GM12878 (cell line): ENCODE measurements around the gene MCF2L2. TPM values are rescaled to one million over a fixed set of nuclear protein-coding genes. Genes with fewer than 3 reads are reported as not detected.
A peak's percentile ranks its signal among the peaks of the same experiment; 100 is the strongest.

Source experiments
- NRF1 ChIP-seq: conservative IDR thresholded peaks from 2 replicates; pipeline ENCODE4 v1.6.1; 2011; ENCODE audit warnings: mild to moderate bottlenecking, low read depth, low read length, improper control_type of control experiment
- POLR2AphosphoS5 ChIP-seq: IDR thresholded peaks from 2 replicates; pipeline ENCODE4 v1.6.1; 2011; ENCODE audit warnings: mild to moderate bottlenecking, low read length, inconsistent platforms
- SP1 ChIP-seq: IDR thresholded peaks from one replicate; pipeline ENCODE4 v1.6.1; 2011; ENCODE audit warnings: low read depth, low read length
- STAT1 ChIP-seq: fragments of 450-650 bp; conservative IDR thresholded peaks from 2 replicates; pipeline ENCODE4 v1.6.1; 2014; ENCODE audit warnings: antibody characterized with exemption, mild to moderate bottlenecking
- ZBTB40 ChIP-seq: fragments of 450-650 bp; IDR thresholded peaks from 2 replicates; pipeline ENCODE4 v1.6.1; 2016; ENCODE audit warnings: mild to moderate bottlenecking, moderate library complexity, borderline replicate concordance
- polyA plus RNA-seq, 11 experiments: library from polyadenylated mRNA; depleted of rRNA in 4 of 11; unstranded in 6 of 11; stranded (reverse) in 5 of 11; fragments of >200 nt; fragmentation: Nextera tagmentation in 4 of 11; fragmentation: Illumina TruSeq in 1 of 11; extraction: Ambion mirVana in 4 of 11; extraction: Trizol in 1 of 11; gene quantifications; 1 replicate in 1 of 11; 2 replicates in 10 of 11; pipeline versions ENCODE4 v1.2.1 to v1.2.3, GENCODE V29; 2011 to 2016; ENCODE audit warnings: inconsistent platforms in 2 of 11, missing spikeins in 2 of 11, low read depth in 1 of 11
- total RNA-seq, 4 experiments: library from RNA; depleted of rRNA in 3 of 4; stranded (reverse); fragments of >200 nt in 3 of 4; fragmentation: Illumina TruSeq in 1 of 4; extraction: Trizol in 1 of 4; gene quantifications; 2 replicates each; pipeline versions ENCODE4 v1.2.1 to v1.2.3, GENCODE V29; 2013 to 2021
- TF ChIP-seq, protein P1 (sequence below), 3 experiments: IDR thresholded peaks in 2 of 3; conservative IDR thresholded peaks in 1 of 3; 2 replicates each; pipeline ENCODE4 v1.5.1; 2011; ENCODE audit warnings: low read depth in 3 of 3, low read length in 3 of 3, mild to moderate bottlenecking in 3 of 3, control low read depth in 2 of 3, moderate library complexity in 2 of 3, inconsistent platforms in 1 of 3, mixed read lengths in 1 of 3; ENCODE audit not compliant: control insufficient read depth in 2 of 3, insufficient read depth in 1 of 3; ENCODE audit errors: extremely low read depth in 1 of 3
- TF ChIP-seq, protein P2 (sequence below): fragments of 450-650 bp; IDR thresholded peaks from 2 replicates; pipeline ENCODE4 v1.6.1; 2017; ENCODE audit warnings: mild to moderate bottlenecking
- TF ChIP-seq, protein P3 (sequence below): IDR thresholded peaks from 2 replicates; pipeline ENCODE4 v1.6.1; 2012; ENCODE audit warnings: low read depth, low read length, improper control_type of control experiment
- TF ChIP-seq, protein P4 (sequence below): fragments of 450-650 bp; IDR thresholded peaks from 2 replicates; pipeline ENCODE4 v1.6.1; 2018; ENCODE audit warnings: borderline replicate concordance, mild to moderate bottlenecking; ENCODE audit not compliant: partially characterized antibody

Gene MCF2L2
- total and polyA plus RNA-seq, 10 of the 15 experiments (the other 5 are each of a cell fraction or from before 2014, with no cell fraction given): 0.37 to 2.8 (median 1.4) TPM

DNA sequence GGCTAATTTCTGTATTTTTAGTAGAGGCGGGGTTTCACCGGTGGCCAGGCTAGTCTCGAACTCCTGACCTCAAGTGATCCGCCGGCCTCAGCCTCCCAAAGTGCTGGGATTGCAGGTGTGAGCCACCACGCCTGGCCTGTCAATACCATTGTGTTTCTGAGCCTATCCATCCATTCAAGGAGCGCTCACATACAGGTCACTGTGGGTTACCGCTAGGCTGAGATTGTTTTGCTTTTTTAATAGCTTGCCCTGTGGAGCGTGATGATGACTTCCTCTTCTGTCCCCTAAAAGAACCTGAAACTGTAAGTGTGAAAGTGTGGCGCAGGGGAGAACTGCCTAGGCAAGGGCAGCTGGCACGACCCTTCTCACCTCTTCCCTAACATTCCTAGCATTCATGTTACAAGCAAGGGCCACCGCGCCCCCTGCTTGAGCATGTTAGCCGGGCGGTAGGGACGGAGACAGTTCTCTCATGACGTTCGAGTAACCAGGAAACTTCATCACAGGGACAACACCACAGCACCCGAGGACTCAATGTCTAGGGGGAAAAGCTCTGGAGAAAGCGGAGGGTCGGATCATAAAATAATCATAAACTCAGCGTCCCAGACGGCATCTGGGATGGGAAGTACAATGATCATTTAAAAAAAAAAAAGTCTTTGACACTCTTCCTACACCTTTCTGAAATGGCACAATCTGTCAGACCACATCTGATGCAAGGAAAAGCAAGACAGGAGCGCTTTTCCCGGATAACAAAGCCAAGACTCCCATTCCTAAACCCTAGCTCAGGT is 266.7 kb downstream of the MCF2L2 start (continued):
- TF ChIP-seq ZBTB40 (no peak; the same call in 1 of the 2 replicates), STAT1 (no peak), SP1 (peak; percentile 25), POLR2AphosphoS5 (peak; percentile 58; the same call in 1 of the 2 replicates), NRF1 (no peak)
- TF ChIP-seq, protein P1, sequence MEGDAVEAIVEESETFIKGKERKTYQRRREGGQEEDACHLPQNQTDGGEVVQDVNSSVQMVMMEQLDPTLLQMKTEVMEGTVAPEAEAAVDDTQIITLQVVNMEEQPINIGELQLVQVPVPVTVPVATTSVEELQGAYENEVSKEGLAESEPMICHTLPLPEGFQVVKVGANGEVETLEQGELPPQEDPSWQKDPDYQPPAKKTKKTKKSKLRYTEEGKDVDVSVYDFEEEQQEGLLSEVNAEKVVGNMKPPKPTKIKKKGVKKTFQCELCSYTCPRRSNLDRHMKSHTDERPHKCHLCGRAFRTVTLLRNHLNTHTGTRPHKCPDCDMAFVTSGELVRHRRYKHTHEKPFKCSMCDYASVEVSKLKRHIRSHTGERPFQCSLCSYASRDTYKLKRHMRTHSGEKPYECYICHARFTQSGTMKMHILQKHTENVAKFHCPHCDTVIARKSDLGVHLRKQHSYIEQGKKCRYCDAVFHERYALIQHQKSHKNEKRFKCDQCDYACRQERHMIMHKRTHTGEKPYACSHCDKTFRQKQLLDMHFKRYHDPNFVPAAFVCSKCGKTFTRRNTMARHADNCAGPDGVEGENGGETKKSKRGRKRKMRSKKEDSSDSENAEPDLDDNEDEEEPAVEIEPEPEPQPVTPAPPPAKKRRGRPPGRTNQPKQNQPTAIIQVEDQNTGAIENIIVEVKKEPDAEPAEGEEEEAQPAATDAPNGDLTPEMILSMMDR (IDR thresholded peaks at IDR 0.05 in 2 of 3, conservative IDR thresholded peaks at IDR 0.05 in 1 of 3; ENCODE audit: control insufficient read depth in 2 of 3, extremely low read depth in 1 of 3, insufficient read depth in 1 of 3, low read depth in 3 of 3, low read length in 3 of 3): peak in 1 of 3 experiments; percentile 26; a peak in 1 of 6 replicates
- TF ChIP-seq, protein P2, sequence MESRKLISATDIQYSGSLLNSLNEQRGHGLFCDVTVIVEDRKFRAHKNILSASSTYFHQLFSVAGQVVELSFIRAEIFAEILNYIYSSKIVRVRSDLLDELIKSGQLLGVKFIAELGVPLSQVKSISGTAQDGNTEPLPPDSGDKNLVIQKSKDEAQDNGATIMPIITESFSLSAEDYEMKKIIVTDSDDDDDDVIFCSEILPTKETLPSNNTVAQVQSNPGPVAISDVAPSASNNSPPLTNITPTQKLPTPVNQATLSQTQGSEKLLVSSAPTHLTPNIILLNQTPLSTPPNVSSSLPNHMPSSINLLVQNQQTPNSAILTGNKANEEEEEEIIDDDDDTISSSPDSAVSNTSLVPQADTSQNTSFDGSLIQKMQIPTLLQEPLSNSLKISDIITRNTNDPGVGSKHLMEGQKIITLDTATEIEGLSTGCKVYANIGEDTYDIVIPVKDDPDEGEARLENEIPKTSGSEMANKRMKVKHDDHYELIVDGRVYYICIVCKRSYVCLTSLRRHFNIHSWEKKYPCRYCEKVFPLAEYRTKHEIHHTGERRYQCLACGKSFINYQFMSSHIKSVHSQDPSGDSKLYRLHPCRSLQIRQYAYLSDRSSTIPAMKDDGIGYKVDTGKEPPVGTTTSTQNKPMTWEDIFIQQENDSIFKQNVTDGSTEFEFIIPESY: no peak
- TF ChIP-seq, protein P3, sequence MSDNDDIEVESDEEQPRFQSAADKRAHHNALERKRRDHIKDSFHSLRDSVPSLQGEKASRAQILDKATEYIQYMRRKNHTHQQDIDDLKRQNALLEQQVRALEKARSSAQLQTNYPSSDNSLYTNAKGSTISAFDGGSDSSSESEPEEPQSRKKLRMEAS: 0 out of 2 replicates have a peak, but pooled peaks have one; percentile 29
- TF ChIP-seq, protein P4, sequence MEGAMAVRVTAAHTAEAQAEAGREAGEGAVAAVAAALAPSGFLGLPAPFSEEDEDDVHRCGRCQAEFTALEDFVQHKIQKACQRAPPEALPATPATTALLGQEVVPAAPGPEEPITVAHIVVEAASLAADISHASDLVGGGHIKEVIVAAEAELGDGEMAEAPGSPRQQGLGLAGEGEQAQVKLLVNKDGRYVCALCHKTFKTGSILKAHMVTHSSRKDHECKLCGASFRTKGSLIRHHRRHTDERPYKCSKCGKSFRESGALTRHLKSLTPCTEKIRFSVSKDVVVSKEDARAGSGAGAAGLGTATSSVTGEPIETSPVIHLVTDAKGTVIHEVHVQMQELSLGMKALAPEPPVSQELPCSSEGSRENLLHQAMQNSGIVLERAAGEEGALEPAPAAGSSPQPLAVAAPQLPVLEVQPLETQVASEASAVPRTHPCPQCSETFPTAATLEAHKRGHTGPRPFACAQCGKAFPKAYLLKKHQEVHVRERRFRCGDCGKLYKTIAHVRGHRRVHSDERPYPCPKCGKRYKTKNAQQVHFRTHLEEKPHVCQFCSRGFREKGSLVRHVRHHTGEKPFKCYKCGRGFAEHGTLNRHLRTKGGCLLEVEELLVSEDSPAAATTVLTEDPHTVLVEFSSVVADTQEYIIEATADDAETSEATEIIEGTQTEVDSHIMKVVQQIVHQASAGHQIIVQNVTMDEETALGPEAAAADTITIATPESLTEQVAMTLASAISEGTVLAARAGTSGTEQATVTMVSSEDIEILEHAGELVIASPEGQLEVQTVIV: no peak
- TF ChIP-seq, all 136 proteins: peak for 64
